HG03432 (cell line): Measurements from ENCODE around the gene CD244.
A peak's percentile ranks its signal among the peaks of the same experiment; 100 is the strongest.
"Not testable (repeated sequence)": the region's sequence is repeated elsewhere in the genome, so short reads cannot be mapped to it uniquely, and the experiment has no call there.

Source experiments
- ATAC-seq: cut with Tn5 transposase; IDR thresholded peaks from one replicate; pipeline ENCODE4 v1.9.1; 2021; ENCODE audit warnings: mild to moderate bottlenecking, moderate library complexity; ENCODE audit not compliant: unreplicated experiment

CD244 gene

GRCh38 chr1:160880216-160880615, 17.5 kb upstream of the CD244 start:
- no peak for ATAC-seq

GRCh38 chr1:160879056-160879455, 16.4 kb upstream of the CD244 start:
- no peak for ATAC-seq

- ATAC-seq: no peak
Measured at GRCh38 chr1:160877221-160877620, 14.5 kb upstream of the CD244 start.

- ATAC-seq: no peak
Measured at GRCh38 chr1:160876311-160876710, 13.6 kb upstream of the CD244 start.

GRCh38 chr1:160875591-160875990, 12.9 kb upstream of the CD244 start:
- not testable (repeated sequence) for ATAC-seq

GRCh38 chr1:160874935-160875334, 12.2 kb upstream of the CD244 start:
- no peak for ATAC-seq

- ATAC-seq: no peak
Measured at GRCh38 chr1:160868141-160868540, 5.5 kb upstream of the CD244 start.

- not testable (repeated sequence) for ATAC-seq
Measured at GRCh38 chr1:160867651-160868050, 5.0 kb upstream of the CD244 start.

- ATAC-seq: no peak
Measured at GRCh38 chr1:160866695-160867260, 4.1 kb upstream of the CD244 start.

GRCh38 chr1:160866001-160866694, 3.5 kb upstream of the CD244 start:
- no peak for ATAC-seq

- no peak for ATAC-seq
Measured at GRCh38 chr1:160865337-160865736, 2.6 kb upstream of the CD244 start.

- no peak for ATAC-seq
Measured at GRCh38 chr1:160864173-160864572, 1.5 kb upstream of the CD244 start.

- ATAC-seq: no peak
Measured at GRCh38 chr1:160863774-160864131, 1.1 kb upstream of the CD244 start.

- no peak for ATAC-seq
Measured at GRCh38 chr1:160863061-160863773, 530 bp upstream of the CD244 start.

GRCh38 chr1:160860840-160861505, 1.7 kb downstream of the CD244 start:
- no peak for ATAC-seq

- no peak for ATAC-seq
Measured at GRCh38 chr1:160859166-160859565, 3.5 kb downstream of the CD244 start.

GRCh38 chr1:160858507-160858906, 4.2 kb downstream of the CD244 start:
- no peak for ATAC-seq

- no peak for ATAC-seq
Measured at GRCh38 chr1:160858097-160858496, 4.6 kb downstream of the CD244 start.

- ATAC-seq: peak; percentile 88
Measured at GRCh38 chr1:160855181-160855981, 7.3 kb downstream of the CD244 start.

- no peak for ATAC-seq
Measured at GRCh38 chr1:160853754-160854153, 8.9 kb downstream of the CD244 start.

GRCh38 chr1:160853014-160853413, 9.7 kb downstream of the CD244 start:
- ATAC-seq: no peak
